HG03025 (cell line): Measurements from ENCODE around the gene MYO3B.
"Not testable (repeated sequence)": the region's sequence is repeated elsewhere in the genome, so short reads cannot be mapped to it uniquely, and the experiment has no call there.

Experiments used
- ATAC-seq: cut with Tn5 transposase; IDR thresholded peaks from one replicate; pipeline ENCODE4 v1.9.1; 2021; ENCODE audit warnings: mild to moderate bottlenecking, moderate library complexity; ENCODE audit not compliant: unreplicated experiment, low FRiP score

Gene MYO3B

GRCh38 chr2:170254293-170254732 lies 76.4 kb downstream of the MYO3B start:
- ATAC-seq: no peak

DNA sequence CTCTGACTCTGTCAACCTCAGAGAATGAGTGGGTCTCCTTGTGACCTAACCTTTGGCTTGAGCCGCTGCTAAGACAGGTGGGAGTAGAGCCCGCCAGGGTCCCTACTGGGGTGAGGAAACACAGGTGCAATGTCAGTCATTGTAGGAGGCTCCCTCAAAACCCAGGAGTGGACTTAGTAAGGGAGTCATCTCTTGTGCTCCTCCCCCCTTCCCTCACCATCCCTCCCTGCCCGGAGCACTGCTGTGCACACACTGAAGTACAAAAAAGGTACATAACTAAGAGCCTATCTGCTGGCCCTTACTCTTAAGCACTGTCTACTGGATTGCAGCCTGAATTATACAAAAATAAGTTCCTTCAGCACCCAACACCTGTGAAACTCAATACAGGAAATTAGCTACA lies 77.2 kb downstream of the MYO3B start:
- no peak for ATAC-seq

DNA sequence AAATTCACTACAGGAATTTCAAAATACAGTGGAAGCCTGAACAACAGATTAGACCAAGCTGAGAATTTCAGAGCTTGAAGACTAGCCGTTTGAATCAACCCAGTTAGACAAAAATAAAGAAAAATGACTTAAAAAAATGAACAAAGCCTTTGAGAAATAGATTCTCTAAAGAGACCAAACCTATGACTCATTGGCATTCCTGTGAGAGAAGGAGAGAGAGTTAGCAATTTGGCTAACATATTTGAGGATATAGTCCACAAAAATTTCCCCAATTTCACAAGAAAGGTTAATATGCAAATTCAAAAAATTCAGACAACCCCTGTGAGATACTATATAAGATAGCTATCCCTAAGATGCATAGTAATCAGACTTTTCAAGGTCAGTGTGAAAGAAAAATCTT lies 78.0 kb downstream of the MYO3B start:
- no peak for ATAC-seq

- no peak for ATAC-seq
These were observed 80.4 kb downstream of the MYO3B start for GRCh38 chr2:170258382-170258781.

DNA sequence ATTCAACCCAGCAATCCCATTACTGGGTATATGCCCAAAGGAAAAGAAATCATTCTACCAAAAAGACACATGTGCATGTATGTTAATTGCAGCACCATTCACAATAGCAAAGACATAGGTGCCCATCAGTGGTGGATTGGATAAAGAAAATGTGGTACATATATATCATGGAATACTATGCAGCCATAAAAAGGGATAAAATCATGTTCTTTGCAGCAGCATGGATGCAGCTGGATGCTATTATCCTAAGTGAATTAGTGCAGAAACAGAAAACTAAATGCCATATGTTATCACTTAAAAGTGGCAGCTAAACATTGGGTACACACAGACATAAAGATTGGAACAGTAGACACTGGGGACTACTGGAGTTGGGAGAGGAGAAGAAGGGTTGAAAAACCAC lies 82.2 kb downstream of the MYO3B start:
- no peak for ATAC-seq

GRCh38 chr2:170261566-170261965 lies 83.6 kb downstream of the MYO3B start:
- no peak for ATAC-seq

DNA sequence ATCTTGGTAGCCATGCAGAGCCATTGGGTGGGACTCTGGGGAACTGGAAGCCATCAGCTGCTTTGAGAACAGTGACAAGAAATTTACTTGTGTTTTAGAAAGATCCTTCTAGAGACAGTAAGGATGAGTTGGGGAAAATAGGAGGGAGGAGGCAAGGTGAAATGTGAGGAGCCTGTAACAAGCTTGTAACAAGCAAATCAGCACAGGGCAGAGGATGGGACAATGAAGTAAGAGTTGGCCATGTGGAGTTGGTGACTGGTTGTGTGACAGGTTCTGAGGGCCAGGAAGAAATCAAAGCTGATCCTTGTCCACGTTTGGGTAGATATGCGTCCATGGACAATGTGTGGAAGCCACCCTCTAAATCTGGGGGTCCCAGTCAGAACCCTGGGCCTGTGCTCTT lies 84.4 kb downstream of the MYO3B start:
- no peak for ATAC-seq

DNA sequence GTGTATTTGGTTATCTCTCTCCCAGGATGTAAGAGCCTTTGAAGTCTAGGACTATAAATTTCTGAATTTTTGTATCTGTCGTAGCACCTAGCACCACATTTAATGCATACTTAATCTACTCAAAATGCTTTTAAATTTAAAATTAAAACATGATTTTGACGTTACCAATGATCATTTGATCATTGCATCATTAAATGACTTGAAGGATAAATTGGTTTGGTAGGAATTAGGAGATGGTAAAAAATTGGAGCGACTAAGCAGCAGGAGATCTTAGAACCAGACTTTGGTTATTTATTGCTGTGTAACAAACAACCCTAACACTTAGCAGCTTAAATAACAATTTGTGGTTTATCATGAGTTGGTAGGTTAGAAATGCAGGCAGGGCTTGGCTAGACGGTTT lies 84.9 kb downstream of the MYO3B start:
- ATAC-seq: no peak

DNA sequence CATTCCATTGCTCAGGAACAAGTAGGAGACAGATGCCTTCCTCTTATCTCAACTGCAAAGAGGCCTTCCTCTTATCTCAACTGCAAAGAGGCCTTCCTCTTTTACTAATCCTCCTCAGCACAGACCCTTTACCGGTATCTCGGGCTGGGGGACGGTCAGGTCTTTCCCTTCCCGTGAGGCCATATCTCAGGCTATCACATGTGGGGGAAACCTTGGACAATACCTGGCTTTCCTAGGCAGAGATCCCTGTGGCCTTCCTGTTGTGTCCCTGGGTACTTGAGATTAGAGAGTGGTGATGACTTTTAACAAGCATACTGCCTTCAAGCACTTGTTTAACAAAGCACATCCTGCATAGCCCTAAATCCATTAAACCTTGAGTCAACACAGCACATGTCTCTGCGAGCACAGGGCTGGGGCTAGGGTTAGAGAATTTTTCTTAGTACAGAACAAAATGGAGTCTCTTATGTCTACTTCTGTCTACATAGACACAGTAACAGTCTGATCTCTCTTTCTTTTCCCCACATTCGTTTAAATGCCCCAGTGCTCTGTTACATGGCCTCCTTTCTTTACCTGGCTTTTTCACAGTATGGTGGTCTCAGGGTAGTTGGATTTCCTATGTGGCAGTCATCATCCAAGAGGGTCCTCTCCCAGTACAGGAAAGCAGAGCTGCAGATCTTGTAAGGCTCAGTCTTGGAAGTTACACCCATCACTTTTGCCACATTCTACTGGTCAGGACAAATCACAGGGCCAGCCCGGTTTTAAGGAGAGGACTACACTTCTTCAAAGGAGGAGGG lies 86.0 kb downstream of the MYO3B start:
- ATAC-seq: not testable (repeated sequence)

DNA sequence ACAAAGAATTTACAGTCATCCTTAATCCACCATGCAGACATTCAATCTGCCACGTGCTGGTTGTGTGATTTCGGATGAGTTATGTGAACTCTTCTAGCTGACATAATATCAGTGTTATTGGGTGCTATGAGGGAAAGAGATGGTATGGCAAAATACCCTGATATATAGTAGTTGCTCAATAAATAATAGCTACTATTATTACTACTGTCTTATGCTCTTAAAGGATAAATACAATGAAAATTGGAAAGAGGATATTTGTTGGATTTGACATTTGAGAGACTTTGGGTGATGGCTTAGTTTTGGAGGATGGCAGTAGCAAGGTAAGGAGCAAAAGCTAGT lies 86.5 kb downstream of the MYO3B start:
- ATAC-seq: no peak

- ATAC-seq: no peak
These were observed 86.9 kb downstream of the MYO3B start for GRCh38 chr2:170264865-170265264.

- no peak for ATAC-seq
These were observed 87.4 kb downstream of the MYO3B start for GRCh38 chr2:170265321-170265720.

DNA sequence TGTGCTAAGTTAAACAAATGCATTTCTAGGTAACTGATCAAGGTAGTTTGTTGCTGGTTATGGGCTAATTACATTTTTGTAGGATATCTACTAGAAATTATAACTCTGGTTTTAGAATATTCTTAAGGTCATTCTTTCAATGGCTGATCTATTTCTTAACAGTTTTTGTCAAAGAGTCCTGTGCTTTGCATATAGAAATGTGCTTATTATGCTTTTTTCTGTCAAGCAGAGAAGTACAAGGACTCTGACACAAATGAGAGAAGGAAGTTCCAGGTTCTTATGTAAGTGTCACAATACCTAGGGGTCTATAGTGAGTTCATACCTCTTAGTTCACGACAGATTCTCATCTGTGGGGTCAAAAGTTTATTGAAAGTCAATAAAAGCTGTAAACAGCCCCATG lies 88.4 kb downstream of the MYO3B start:
- no peak for ATAC-seq

DNA sequence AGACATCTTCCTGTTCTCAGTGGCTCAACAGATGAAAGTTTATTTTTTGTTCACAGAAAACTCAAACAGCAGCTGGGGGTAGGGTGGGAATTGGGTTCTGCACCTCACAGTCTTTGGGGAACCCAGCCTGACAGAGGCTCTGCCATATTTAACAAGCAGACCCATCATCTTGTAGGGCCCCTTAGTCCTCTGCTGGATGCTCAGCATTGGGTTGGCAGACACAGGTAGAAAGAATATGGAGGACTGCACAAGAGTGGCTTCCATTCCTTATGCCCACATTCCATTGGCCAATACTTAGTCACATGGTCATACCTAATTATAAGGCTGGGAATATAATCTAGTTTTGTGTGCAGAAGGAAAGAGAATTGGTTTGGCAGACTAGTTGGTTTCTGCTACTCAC lies 89.1 kb downstream of the MYO3B start:
- ATAC-seq: no peak

- ATAC-seq: no peak
These were observed 92.4 kb downstream of the MYO3B start for GRCh38 chr2:170270278-170270864.

DNA sequence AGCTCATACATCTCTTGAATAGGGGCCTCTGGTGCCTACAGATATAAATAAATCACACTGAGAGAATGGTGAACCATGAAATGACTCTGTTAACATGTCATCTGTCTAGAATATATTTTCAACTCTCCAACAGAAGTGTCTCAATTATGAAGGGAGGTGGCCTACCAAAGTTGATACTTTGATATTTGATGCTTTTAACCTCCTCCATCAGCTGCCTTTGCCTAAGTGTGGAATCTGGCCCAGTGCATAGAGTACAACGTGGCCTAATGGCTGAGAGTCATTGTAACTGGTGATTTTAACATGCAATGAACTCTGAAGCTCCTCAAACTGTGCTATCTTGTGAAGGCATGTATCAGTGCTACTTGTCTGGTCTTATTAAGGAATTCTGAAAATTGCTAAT lies 93.4 kb downstream of the MYO3B start:
- no peak for ATAC-seq

GRCh38 chr2:170276056-170276455 lies 98.1 kb downstream of the MYO3B start:
- ATAC-seq: no peak

GRCh38 chr2:170276925-170277629 lies 99.1 kb downstream of the MYO3B start:
- ATAC-seq: no peak

DNA sequence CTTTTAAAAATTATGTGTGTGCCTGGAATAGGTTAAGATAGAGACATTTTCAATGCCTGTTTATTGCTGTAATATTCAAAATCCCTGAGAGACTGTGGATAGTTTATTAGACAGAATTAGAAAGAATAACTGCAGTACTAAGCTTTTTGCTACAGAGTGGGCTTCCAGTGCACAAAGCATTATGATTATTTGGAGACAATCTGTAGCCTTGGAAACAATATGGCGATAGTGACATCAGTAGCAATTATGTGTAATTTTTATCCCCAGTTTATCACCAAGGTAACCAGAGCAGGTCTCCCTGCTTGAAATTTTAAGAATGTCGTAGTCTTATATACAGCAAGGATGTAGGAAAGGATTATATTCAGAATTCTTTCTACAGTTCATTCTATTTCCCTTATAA lies 100.0 kb downstream of the MYO3B start:
- no peak for ATAC-seq

DNA sequence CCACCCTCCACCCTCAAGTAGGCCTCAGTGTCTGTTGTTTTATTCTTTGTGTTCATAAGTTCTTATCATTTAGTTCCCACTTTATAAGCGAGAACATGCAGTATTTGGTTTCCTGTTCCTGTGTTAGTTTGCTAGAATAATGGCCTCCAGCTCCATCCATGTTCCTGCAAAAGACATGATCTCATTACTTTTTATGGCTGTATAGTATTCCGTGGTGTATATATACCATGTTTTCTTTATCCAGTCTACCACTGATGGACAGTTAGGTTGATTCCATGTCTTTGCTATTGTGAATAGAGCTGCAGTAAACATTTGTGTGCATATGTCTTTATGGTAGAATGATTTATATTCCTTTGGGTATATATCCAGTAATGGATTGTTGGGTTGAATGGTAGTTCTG lies 101.7 kb downstream of the MYO3B start:
- ATAC-seq: not testable (repeated sequence)

- no peak for ATAC-seq
These were observed 104.9 kb downstream of the MYO3B start for GRCh38 chr2:170282851-170283250.

DNA sequence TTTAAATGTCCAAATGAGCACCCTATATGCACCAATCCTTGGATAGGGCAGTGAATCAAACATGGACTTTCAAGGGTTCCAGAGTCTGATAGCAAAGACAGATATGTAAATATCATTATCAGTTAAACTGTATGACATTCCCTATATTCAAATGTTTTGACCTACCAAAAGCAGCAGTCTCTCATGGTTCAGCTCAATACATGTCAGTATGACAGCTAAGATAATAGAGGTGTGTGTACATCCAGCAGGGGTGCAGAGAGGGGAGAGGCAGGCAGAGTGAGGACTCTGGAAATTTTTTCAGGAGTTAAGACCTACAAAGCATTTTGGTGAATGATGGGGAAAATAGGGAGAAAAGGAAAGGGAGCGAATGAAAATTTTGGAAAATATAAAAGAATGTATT lies 106.3 kb downstream of the MYO3B start:
- no peak for ATAC-seq
